IMR-90 (cell line): ENCODE data around the gene THYN1. TPM values are rescaled to one million over a fixed set of nuclear protein-coding genes. Genes with fewer than 3 reads are reported as not detected.

Experiments used
- ATAC-seq: fragments of 200-7000 bp; cut with Tn5 transposase; 2 replicates; pipeline ENCODE4 v1.9.1; 2020; ENCODE audit warnings: low read depth, mild to moderate bottlenecking, moderate library complexity
- BruUV-seq: library from RNA; stranded (reverse); fragments of 400-500 nt; replicated peaks from 2 replicates; lab custom pipeline; 2021; lab: Mats Ljungman, UMichigan
- CTCF ChIA-PET: fragments of 300-600 bp; formaldehyde crosslinking; extraction: SDS; loops from one replicate; lab custom pipeline; 2021; ENCODE audit warnings: antibody characterized with exemption; lab: Yijun Ruan, JAX
- POLR2A ChIA-PET: fragments of 300-600 bp; sonication (Branson Sonifier 250); formaldehyde crosslinking; loops from one replicate; lab custom pipeline; 2022; ENCODE audit warnings: antibody characterized with exemption; ENCODE audit not compliant: unreplicated experiment; lab: Charles Lee
- DNase-seq: peaks from one replicate; pipeline ENCODE4 v3.0.0; 2013
- H2AFZ ChIP-seq: replicated peaks from 2 replicates; pipeline ENCODE3; 2013; ENCODE audit warnings: low read length, mild to moderate bottlenecking; ENCODE audit not compliant: poor library complexity
- H2AK5ac ChIP-seq: 2 replicates; pipeline ENCODE4 v1.6.1; 2013; ENCODE audit warnings: low read depth, low read length, inconsistent platforms
- H2AK9ac ChIP-seq: replicated peaks from 2 replicates; pipeline ENCODE3; 2013; ENCODE audit warnings: mild to moderate bottlenecking, low read depth, low read length, moderate library complexity; ENCODE audit not compliant: poor library complexity
- H2BK120ac ChIP-seq: 2 replicates; pipeline ENCODE4 v1.6.1; 2013; ENCODE audit warnings: low read depth, low read length, inconsistent platforms
- H2BK15ac ChIP-seq: 3 replicates; pipeline ENCODE4 v1.6.1; 2013; ENCODE audit warnings: low read depth, low read length, inconsistent platforms
- H2BK20ac ChIP-seq: 2 replicates; pipeline ENCODE4 v1.6.1; 2013; ENCODE audit warnings: low read depth, mild to moderate bottlenecking, inconsistent platforms, low read length, moderate library complexity
- H2BK5ac ChIP-seq: 2 replicates; pipeline ENCODE4 v1.6.1; 2013; ENCODE audit warnings: mild to moderate bottlenecking, low read depth, low read length, inconsistent platforms; ENCODE audit not compliant: poor library complexity, severe bottlenecking
- H3K14ac ChIP-seq: replicated peaks from 2 replicates; pipeline ENCODE4 v1.6.1; 2013; ENCODE audit warnings: low read depth, low read length, inconsistent platforms
- H3K18ac ChIP-seq: 2 replicates; pipeline ENCODE4 v1.6.1; 2013; ENCODE audit warnings: low read depth, low read length, control low read depth
- H3K23ac ChIP-seq: 2 replicates; pipeline ENCODE4 v1.6.1; 2013; ENCODE audit warnings: low read depth, low read length, inconsistent platforms
- H3K27ac ChIP-seq: 2 replicates; pipeline ENCODE4 v1.5.1; 2013; ENCODE audit warnings: mild to moderate bottlenecking, control low read depth, low read length; ENCODE audit not compliant: insufficient read depth
- H3K27me3 ChIP-seq: 2 replicates; pipeline ENCODE4 v1.6.1; 2013; ENCODE audit warnings: low read length; ENCODE audit not compliant: control insufficient read depth, insufficient read depth
- H3K36me3 ChIP-seq: 2 replicates; pipeline ENCODE4 v1.6.1; 2013; ENCODE audit warnings: low read length, mixed read lengths; ENCODE audit not compliant: control insufficient read depth, insufficient read depth
- H3K4ac ChIP-seq: 2 replicates; pipeline ENCODE4 v1.6.1; 2013; ENCODE audit warnings: low read depth, low read length, inconsistent platforms
- H3K4me1 ChIP-seq: 2 replicates; pipeline ENCODE4 v1.6.1; 2013; ENCODE audit warnings: low read length, mixed read lengths; ENCODE audit not compliant: control insufficient read depth, insufficient read depth
- H3K4me2 ChIP-seq: 2 replicates; pipeline ENCODE4 v1.6.1; 2013; ENCODE audit warnings: low read depth, mild to moderate bottlenecking, control low read depth, low read length, moderate library complexity
- H3K4me3 ChIP-seq: 2 replicates; pipeline ENCODE4 v1.5.1; 2013; ENCODE audit warnings: low read depth, mild to moderate bottlenecking, control low read depth, low read length, moderate library complexity; ENCODE audit not compliant: insufficient read depth
- H3K56ac ChIP-seq: 2 replicates; pipeline ENCODE4 v1.6.1; 2013; ENCODE audit warnings: low read length, inconsistent platforms; ENCODE audit not compliant: insufficient read depth; ENCODE audit errors: extremely low read depth
- H3K79me1 ChIP-seq, 2 experiments: 2 replicates each; pipeline ENCODE4 v1.6.1; 2013; ENCODE audit warnings: low read length in 2 of 2, inconsistent platforms in 1 of 2, low read depth in 1 of 2
- H3K9ac ChIP-seq: 2 replicates; pipeline ENCODE4 v1.6.1; 2013; ENCODE audit warnings: low read depth, low read length, control low read depth
- H3K9me1 ChIP-seq: 2 replicates; pipeline ENCODE4 v1.6.1; 2013; ENCODE audit warnings: low read length, inconsistent platforms; ENCODE audit not compliant: insufficient read depth
- H3K9me3 ChIP-seq: 2 replicates; pipeline ENCODE4 v1.6.1; 2013; ENCODE audit warnings: low read length; ENCODE audit not compliant: control insufficient read depth, insufficient read depth
- H4K20me1 ChIP-seq: 2 replicates; pipeline ENCODE4 v1.6.1; 2013; ENCODE audit warnings: low read length, inconsistent platforms; ENCODE audit not compliant: insufficient read depth
- H4K5ac ChIP-seq: 2 replicates; pipeline ENCODE4 v1.6.1; 2013; ENCODE audit warnings: mild to moderate bottlenecking, low read depth, low read length, control low read depth
- H4K8ac ChIP-seq, 2 experiments: 2 replicates each; pipeline ENCODE4 v1.6.1; 2013; ENCODE audit warnings: low read depth in 2 of 2, low read length in 2 of 2, control low read depth in 1 of 2, inconsistent platforms in 1 of 2
- H4K91ac ChIP-seq: 2 replicates; pipeline ENCODE4 v1.6.1; 2013; ENCODE audit warnings: low read depth, low read length, inconsistent platforms; ENCODE audit not compliant: insufficient read depth
- BHLHE40 ChIP-seq: fragments of 150-350 bp; IDR thresholded peaks from 2 replicates; pipeline ENCODE4 v1.6.1; 2016; ENCODE audit warnings: mild to moderate bottlenecking, low read depth, low read length
- CEBPB ChIP-seq: IDR thresholded peaks from 2 replicates; pipeline ENCODE4 v1.6.1; 2012; ENCODE audit warnings: low read depth, low read length, improper control_type of control experiment
- FOS ChIP-seq: fragments of 150-350 bp; IDR thresholded peaks from 2 replicates; pipeline ENCODE4 v1.6.1; 2016; ENCODE audit warnings: low read depth, low read length
- MAFK ChIP-seq: IDR thresholded peaks from 2 replicates; pipeline ENCODE4 v1.6.1; 2012; ENCODE audit warnings: low read depth, low read length, improper control_type of control experiment
- MXI1 ChIP-seq: IDR thresholded peaks from 2 replicates; pipeline ENCODE4 v1.6.1; 2012; ENCODE audit warnings: low read depth, mild to moderate bottlenecking, low read length, moderate library complexity, borderline replicate concordance
- RFX5 ChIP-seq: IDR thresholded peaks from 2 replicates; pipeline ENCODE4 v1.8.0; 2012; ENCODE audit warnings: low read depth, mild to moderate bottlenecking, low read length, moderate library complexity
- WGBS, 2 experiments: methylation state at CpG; one replicate each; pipeline versions ENCODE4 v1.1.5 to v1.1.7; 2013; ENCODE audit warnings: missing lambda C conversion rate in 2 of 2; ENCODE audit not compliant: insufficient read length in 1 of 2; ENCODE audit errors: extremely low coverage in 2 of 2; 5-methylcytosine and 5-hydroxymethylcytosine counted together
- dilution Hi-C: fragments of 300-500 bp; cut with HindIII; formaldehyde crosslinking; loops from one replicate; pipeline ENCODE4 v1.14.3; 2018; ENCODE audit warnings: low sequenced_read_pairs; ENCODE audit not compliant: unreplicated experiment
- in situ Hi-C: fragments of 300-500 bp; cut with MboI; formaldehyde crosslinking; loops from 3 replicates; pipeline ENCODE4 v1.14.3; 2019; ENCODE audit warnings: low sequenced_read_pairs, inconsistent platforms, mixed read lengths
- intact Hi-C: fragments of 100-400 bp; cut with micrococcal nuclease; formaldehyde crosslinking; loops from 2 replicates; pipeline ENCODE4 v1.10.0; 2022
- polyA plus RNA-seq, 3 experiments: library from polyadenylated mRNA; depleted of rRNA; stranded (reverse); fragments of >200 nt; gene quantifications; 2 replicates each; pipeline ENCODE4 v1.2.3, GENCODE V29; 2012; ENCODE audit warnings: low replicate concordance in 1 of 3
- total RNA-seq: library from RNA; depleted of rRNA; stranded (reverse); fragments of >200 nt; gene quantifications from 2 replicates; pipeline ENCODE4 v1.2.3, GENCODE V29; 2012; rRNA removed
- TF ChIP-seq, protein P1 (sequence below): fragments of 150-350 bp; IDR thresholded peaks from 2 replicates; pipeline ENCODE4 v1.6.1; 2016; ENCODE audit warnings: low read depth, mild to moderate bottlenecking, low read length, moderate library complexity, borderline replicate concordance
- TF ChIP-seq, protein P2 (sequence below): fragments of 150-350 bp; IDR thresholded peaks from 2 replicates; pipeline ENCODE4 v1.6.1; 2017; ENCODE audit warnings: mild to moderate bottlenecking, antibody characterized with exemption, low read length, low read depth

The THYN1 gene
- total and polyA plus RNA-seq, 2 of the 4 experiments (the other 2 are of a cell fraction): 43.1 to 72.1 TPM

DNA sequence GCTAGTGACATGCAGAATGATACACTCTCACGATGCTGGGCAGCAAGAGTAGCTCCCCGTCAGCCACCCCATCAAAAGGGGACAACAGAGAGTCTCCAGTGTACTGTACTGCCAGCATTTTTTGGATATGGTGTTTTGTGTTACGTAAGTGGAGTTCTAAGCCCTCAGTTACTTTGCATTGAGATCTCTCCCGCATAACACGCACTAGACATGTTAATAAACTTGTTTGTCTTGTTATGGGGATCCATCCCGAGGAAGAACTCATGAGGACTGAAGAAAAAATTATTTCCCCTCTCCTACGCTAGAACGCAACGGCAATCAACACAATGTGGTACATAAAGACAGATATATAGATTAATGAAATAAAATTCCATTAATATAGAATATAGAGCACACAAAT lies 53.6 kb downstream of the THYN1 start:
- Histone ChIP-seq H2AFZ (no peak overlapping the region), H4K91ac (no peak overlapping the region), H3K4ac (no peak overlapping the region), H3K23ac (no peak overlapping the region), H4K20me1 (no peaks in the 10 kb centered on the region), H2BK5ac (no peak overlapping the region), H3K18ac (no peak overlapping the region), H3K9me1 (0 out of 2 replicates have a peak, but pooled peaks cover 3% of the 10 kb centered on the region), H2AK5ac (no peak overlapping the region), H3K14ac (no peak overlapping the region; the same call in 1 of the 2 replicates), H3K79me1 (peaks cover 3% of the 10 kb centered on the region in 2 experiments; a peak in 2 of 4 replicates), H2BK120ac (no peak overlapping the region), H3K9ac (no peak overlapping the region), H4K5ac (no peak overlapping the region), H3K9me3 (no peaks in the 10 kb centered on the region), H3K4me3 (no peak overlapping the region), H3K4me1 (no peaks in the 10 kb centered on the region), H2BK20ac (no peak overlapping the region), H3K36me3 (peaks cover 10% of the 10 kb centered on the region), H3K27ac (no peak overlapping the region), H2BK15ac (no peak overlapping the region), H2AK9ac (peak overlapping the region; percentile 33), H3K27me3 (no peaks in the 10 kb centered on the region), H3K56ac (no peak overlapping the region), H4K8ac (no peak overlapping the region), H3K4me2 (no peak overlapping the region)
- POLR2A ChIA-PET: no interaction called here
- in situ Hi-C loops: no loop called here
- CTCF ChIA-PET: no interaction called here
- WGBS, 2 experiments: no CpG with 5 or more reads among the region's 9 CpGs
- DNase-seq (no peak), ATAC-seq (no peak)
- BruUV-seq: no TSS peak
- dilution Hi-C loops: no loop called here
- intact Hi-C loops: no loop called here
- TF ChIP-seq MAFK (no peak), CEBPB (no peak), RFX5 (no peak), BHLHE40 (no peak), MXI1 (no peak), FOS (no peak)
- TF ChIP-seq, protein P1, sequence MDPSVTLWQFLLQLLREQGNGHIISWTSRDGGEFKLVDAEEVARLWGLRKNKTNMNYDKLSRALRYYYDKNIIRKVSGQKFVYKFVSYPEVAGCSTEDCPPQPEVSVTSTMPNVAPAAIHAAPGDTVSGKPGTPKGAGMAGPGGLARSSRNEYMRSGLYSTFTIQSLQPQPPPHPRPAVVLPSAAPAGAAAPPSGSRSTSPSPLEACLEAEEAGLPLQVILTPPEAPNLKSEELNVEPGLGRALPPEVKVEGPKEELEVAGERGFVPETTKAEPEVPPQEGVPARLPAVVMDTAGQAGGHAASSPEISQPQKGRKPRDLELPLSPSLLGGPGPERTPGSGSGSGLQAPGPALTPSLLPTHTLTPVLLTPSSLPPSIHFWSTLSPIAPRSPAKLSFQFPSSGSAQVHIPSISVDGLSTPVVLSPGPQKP: no peak
- TF ChIP-seq, protein P2, sequence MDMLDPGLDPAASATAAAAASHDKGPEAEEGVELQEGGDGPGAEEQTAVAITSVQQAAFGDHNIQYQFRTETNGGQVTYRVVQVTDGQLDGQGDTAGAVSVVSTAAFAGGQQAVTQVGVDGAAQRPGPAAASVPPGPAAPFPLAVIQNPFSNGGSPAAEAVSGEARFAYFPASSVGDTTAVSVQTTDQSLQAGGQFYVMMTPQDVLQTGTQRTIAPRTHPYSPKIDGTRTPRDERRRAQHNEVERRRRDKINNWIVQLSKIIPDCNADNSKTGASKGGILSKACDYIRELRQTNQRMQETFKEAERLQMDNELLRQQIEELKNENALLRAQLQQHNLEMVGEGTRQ: no peak

Other genes with a start within 250 kb of the THYN1 start
- 71.5 and 102 TPM in 2 replicates for gene JAM3, start 184.3 kb downstream of the THYN1 start, total RNA-seq
- 32.0 and 38.0 TPM in 2 replicates for gene JAM3, start 184.3 kb downstream of the THYN1 start, polyA plus RNA-seq (2012; rRNA removed)
- 19.2 and 19.7 TPM in 2 replicates for gene NCAPD3, start 29.4 kb downstream of the THYN1 start, total RNA-seq
- gene NCAPD3, start 29.4 kb downstream of the THYN1 start, polyA plus RNA-seq (2012; rRNA removed): 18.0 and 18.9 TPM in 2 replicates
- gene VPS26B, start 28.7 kb downstream of the THYN1 start, total RNA-seq: 38.9 and 51.1 TPM in 2 replicates
- 39.5 and 41.6 TPM in 2 replicates for gene VPS26B, start 28.7 kb downstream of the THYN1 start, polyA plus RNA-seq (2012; rRNA removed)
- gene ACAD8, start 216 bp upstream of the THYN1 start, total RNA-seq: 9.7 and 11.1 TPM in 2 replicates
- 18.3 and 21.2 TPM in 2 replicates for gene ACAD8, start 216 bp upstream of the THYN1 start, polyA plus RNA-seq (2012; rRNA removed)
- not detected in 2 replicates for gene GLB1L3, start 23.0 kb upstream of the THYN1 start, total RNA-seq
- not detected in 2 replicates for gene GLB1L3, start 23.0 kb upstream of the THYN1 start, polyA plus RNA-seq (2012; rRNA removed)
- under 0.01 TPM in 2 replicates for gene GLB1L2, start 78.6 kb upstream of the THYN1 start, total RNA-seq
- 0.13 and 0.26 TPM in 2 replicates for gene GLB1L2, start 78.6 kb upstream of the THYN1 start, polyA plus RNA-seq (2012; rRNA removed)
- not detected in 2 replicates for gene B3GAT1, start 158.9 kb upstream of the THYN1 start, total RNA-seq
- not detected in 2 replicates for gene B3GAT1, start 158.9 kb upstream of the THYN1 start, polyA plus RNA-seq (2012; rRNA removed)